K562 (cell line): ENCODE measurements around the gene MYCBP2.

Source experiments
- ASH1L ChIP-seq: fragments of 450-650 bp; IDR thresholded peaks from 2 replicates; pipeline ENCODE4 v1.6.1; 2018; ENCODE audit warnings: borderline replicate concordance, mild to moderate bottlenecking, low read depth; ENCODE audit not compliant: partially characterized antibody
- CREB5 ChIP-seq: fragments of 250-450 bp; sonication (Bioruptor Pico); IDR thresholded peaks from 2 replicates; pipeline ENCODE4 v1.5.0; 2020; ENCODE audit warnings: mild to moderate bottlenecking
- GATAD2A ChIP-seq: fragments of 450-650 bp; IDR thresholded peaks from 2 replicates; pipeline ENCODE4 v1.6.1; 2017
- JUN ChIP-seq, 2 experiments: sonication (generic) in 1 of 2; formaldehyde crosslinking in 1 of 2; IDR thresholded peaks; 2 replicates each; pipeline versions ENCODE4 v1.6.1 to v1.8.0; 2012 to 2022; ENCODE audit warnings: borderline replicate concordance in 2 of 2, mild to moderate bottlenecking in 2 of 2, improper control_type of control experiment in 1 of 2, low read depth in 1 of 2, low read length in 1 of 2, missing genetic modification reagents in 1 of 2
- MAX ChIP-seq: sonication (generic); formaldehyde crosslinking; IDR thresholded peaks from 2 replicates; pipeline ENCODE4 v1.9.0; 2022; ENCODE audit warnings: mild to moderate bottlenecking, missing genetic modification reagents
- MYC ChIP-seq, 2 experiments: fragments of 250-450 bp in 1 of 2; sonication (Bioruptor Pico) in 1 of 2; IDR thresholded peaks; 2 replicates each; pipeline versions ENCODE4 v1.5.1 to v1.6.1; 2012 to 2021; ENCODE audit warnings: low read depth in 2 of 2, borderline replicate concordance in 1 of 2, improper control_type of control experiment in 1 of 2, low read length in 1 of 2, mild to moderate bottlenecking in 1 of 2, moderate library complexity in 1 of 2
- RAD21 ChIP-seq, 2 experiments: fragments of 250-450 bp in 1 of 2; fragments of 450-650 bp in 1 of 2; sonication (Bioruptor Pico) in 1 of 2; formaldehyde crosslinking in 1 of 2; IDR thresholded peaks in 1 of 2; conservative IDR thresholded peaks in 1 of 2; 2 replicates each; pipeline versions ENCODE4 v1.4.0 to v1.8.0; 2020 to 2022; ENCODE audit warnings: mild to moderate bottlenecking in 2 of 2, moderate library complexity in 1 of 2
- SREBF1 ChIP-seq: fragments of 150-350 bp; IDR thresholded peaks from 2 replicates; pipeline ENCODE4 v1.6.1; 2014; ENCODE audit warnings: antibody characterized with exemption, low read depth, low read length, borderline replicate concordance
- TBL1XR1 ChIP-seq, 2 experiments: IDR thresholded peaks; 2 replicates each; pipeline ENCODE4 v1.6.1; 2012; ENCODE audit warnings: improper control_type of control experiment in 2 of 2, low read length in 2 of 2, mild to moderate bottlenecking in 1 of 2
- ZBTB40 ChIP-seq, 2 experiments: fragments of 450-650 bp in 1 of 2; sonication (generic) in 1 of 2; formaldehyde crosslinking in 1 of 2; IDR thresholded peaks; 2 replicates each; pipeline versions ENCODE4 v1.7.1 to v1.9.0; 2016 to 2022; ENCODE audit warnings: inconsistent platforms in 1 of 2, mild to moderate bottlenecking in 1 of 2, missing genetic modification reagents in 1 of 2

GRCh38 chr13:77329911-77330584 lies 3.2 kb upstream of the MYCBP2 start:
- TF ChIP-seq RAD21 (CRISPR knock-in tag; conservative IDR thresholded peaks at IDR 0.05 in 1 of 2, IDR thresholded peaks at IDR 0.05 in 1 of 2) (no peak), MAX (no peak), SREBF1 (no peak), GATAD2A (no peak), CREB5 (CRISPR knock-in tag) (no peak), MYC (IDR thresholded peaks at IDR 0.05; ENCODE audit: low read depth, low read length) (no peak), MYC (CRISPR knock-in tag; IDR thresholded peaks at IDR 0.05; ENCODE audit: borderline replicate concordance, low read depth) (no peak), ZBTB40 (IDR thresholded peaks at IDR 0.05) (no peak), ZBTB40 (CRISPR knock-in tag; IDR thresholded peaks at IDR 0.05) (no peak), TBL1XR1 (IDR thresholded peaks at IDR 0.05; ENCODE audit: low read length in 2 of 2) (no peak), ASH1L (no peak), JUN (IDR thresholded peaks at IDR 0.05; ENCODE audit: borderline replicate concordance, low read depth, low read length) (no peak), JUN (CRISPR knock-in tag; IDR thresholded peaks at IDR 0.05; ENCODE audit: borderline replicate concordance) (no peak)
